KMS-11 (cell line): ENCODE measurements around the gene LPIN3.

ENCODE experiments used
- H2AFZ ChIP-seq: fragments of 200-600 bp; sonication (generic); 2 replicates; pipeline ENCODE4 v1.6.1; 2016; ENCODE audit warnings: antibody characterized with exemption, mixed run types, low read depth
- H3K27ac ChIP-seq: fragments of 200-600 bp; sonication (generic); 2 replicates; pipeline ENCODE4 v1.6.1; 2016; ENCODE audit warnings: mild to moderate bottlenecking, mixed run types
- H3K27me3 ChIP-seq: fragments of 200-600 bp; sonication (generic); 2 replicates; pipeline ENCODE4 v1.6.1; 2017; ENCODE audit warnings: mild to moderate bottlenecking, low read depth, mixed run types, moderate library complexity; ENCODE audit not compliant: insufficient read depth
- H3K36me3 ChIP-seq: fragments of 200-600 bp; sonication (generic); 2 replicates; pipeline ENCODE4 v1.6.1; 2017; ENCODE audit warnings: mild to moderate bottlenecking, mixed run types; ENCODE audit not compliant: insufficient read depth
- H3K4me1 ChIP-seq: fragments of 200-600 bp; sonication (generic); 2 replicates; pipeline ENCODE4 v1.6.1; 2016; ENCODE audit warnings: mild to moderate bottlenecking, low read depth, mixed run types; ENCODE audit not compliant: poor library complexity, severe bottlenecking
- H3K4me2 ChIP-seq: fragments of 200-600 bp; sonication (generic); 2 replicates; pipeline ENCODE4 v1.7.0; 2016; ENCODE audit warnings: mild to moderate bottlenecking, mixed run types
- H3K4me3 ChIP-seq: fragments of 200-600 bp; sonication (generic); IDR thresholded peaks from 2 replicates; pipeline ENCODE4 v1.6.1; 2017; ENCODE audit warnings: low read depth, low read length, mixed read lengths; ENCODE audit not compliant: insufficient read depth
- H3K79me2 ChIP-seq: fragments of 200-600 bp; sonication (generic); 2 replicates; pipeline ENCODE4 v1.6.1; 2016; ENCODE audit warnings: low read depth, mixed run types; ENCODE audit not compliant: insufficient read depth
- H3K9ac ChIP-seq: fragments of 200-600 bp; sonication (generic); 2 replicates; pipeline ENCODE4 v1.6.1; 2016; ENCODE audit warnings: mild to moderate bottlenecking, mixed run types
- H4K20me1 ChIP-seq: fragments of 200-600 bp; sonication (generic); 2 replicates; pipeline ENCODE4 v1.6.1; 2016; ENCODE audit warnings: mild to moderate bottlenecking, mixed run types; ENCODE audit not compliant: insufficient read depth
- CTCF ChIP-seq: fragments of 200-600 bp; sonication (generic); conservative IDR thresholded peaks from 2 replicates; pipeline ENCODE4 v1.6.1; 2017; ENCODE audit warnings: low read depth, mild to moderate bottlenecking, antibody characterized with exemption, low read length, moderate library complexity, mixed read lengths

Gene LPIN3

DNA sequence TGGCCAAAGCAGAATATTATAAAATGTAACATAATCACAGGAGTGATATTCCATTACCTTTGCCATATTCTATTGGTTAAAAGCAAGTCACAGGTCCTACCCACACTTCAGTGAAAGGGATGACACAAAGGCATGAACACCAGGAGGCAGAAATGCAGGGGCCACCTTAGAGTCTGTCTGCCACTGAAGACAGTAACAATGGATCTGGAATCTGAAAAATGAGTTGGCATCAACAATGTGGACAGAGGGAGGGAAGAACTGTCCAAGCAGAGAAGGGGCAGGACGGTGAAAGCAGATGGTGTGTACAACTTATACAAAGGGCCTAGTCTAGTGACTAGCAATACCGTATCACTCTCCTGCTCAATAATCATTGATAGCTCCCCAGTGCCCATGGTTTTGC, 6.6 kb upstream of the LPIN3 start:
- no peaks in the 10 kb centered on the region for H4K20me1 ChIP-seq
- no peak overlapping the region for H3K4me2 ChIP-seq
- H3K4me1 ChIP-seq: no peaks in the 10 kb centered on the region
- TF ChIP-seq CTCF: no peak
- no peaks in the 10 kb centered on the region for H3K79me2 ChIP-seq
- no peak overlapping the region for H3K4me3 ChIP-seq
- H3K27ac ChIP-seq: no peak overlapping the region
- H3K36me3 ChIP-seq: no peaks in the 10 kb centered on the region
- no peak overlapping the region for H3K9ac ChIP-seq
- H3K27me3 ChIP-seq: no peaks in the 10 kb centered on the region; the same call in 1 of the 2 replicates
- no peak overlapping the region for H2AFZ ChIP-seq

DNA sequence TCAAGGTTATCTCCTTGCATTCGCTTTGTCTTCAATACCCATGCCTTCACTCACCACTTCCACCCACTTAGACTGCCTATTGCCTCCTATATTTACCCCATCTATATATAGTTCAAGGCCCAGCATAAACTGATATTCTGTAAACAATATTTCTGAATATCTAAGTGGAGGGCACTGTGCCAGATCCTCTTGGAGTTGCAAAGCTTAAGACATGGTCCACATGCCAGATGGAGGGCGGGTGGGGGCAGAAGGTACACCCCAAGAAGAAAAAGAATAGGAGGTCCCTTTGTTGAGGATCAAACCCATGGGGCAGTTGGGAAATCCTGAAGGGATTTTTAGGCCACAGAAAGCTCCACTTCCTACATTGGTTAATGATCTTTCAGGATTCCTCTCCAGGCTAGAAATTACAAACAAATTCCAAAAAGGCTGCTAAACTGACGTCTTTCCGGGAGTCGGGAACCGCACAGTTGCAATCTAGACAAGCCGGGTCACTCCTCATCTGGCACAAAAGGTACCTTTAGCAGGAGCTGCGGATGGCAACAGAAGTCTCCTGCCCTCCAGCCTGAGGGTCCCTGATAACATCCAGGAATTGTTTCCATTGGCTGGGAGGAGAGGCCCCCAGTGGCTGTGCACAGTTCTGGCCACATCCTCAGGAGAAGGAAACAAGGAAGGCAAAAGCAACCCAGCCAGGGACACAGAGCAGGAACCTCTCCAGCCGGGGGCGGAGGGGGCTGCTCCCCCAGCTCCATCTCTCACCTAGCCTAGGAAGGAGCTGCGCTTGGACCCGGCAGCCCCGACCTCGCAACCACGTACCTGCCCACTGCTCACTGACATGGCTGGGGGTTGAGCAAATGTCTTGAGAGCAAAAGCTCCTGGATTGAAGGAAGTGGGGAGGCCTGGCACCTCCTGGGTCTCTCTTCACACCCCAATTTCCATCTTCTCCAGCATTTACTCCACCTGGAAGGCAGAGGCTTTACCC, 5.9 kb upstream of the LPIN3 start:
- Histone ChIP-seq H3K79me2 (no peaks in the 10 kb centered on the region), H3K27me3 (no peaks in the 10 kb centered on the region; the same call in 1 of the 2 replicates), H3K4me2 (no peak overlapping the region), H3K4me1 (peaks cover 3% of the 10 kb centered on the region), H3K36me3 (no peaks in the 10 kb centered on the region), H3K9ac (no peak overlapping the region), H3K27ac (no peak overlapping the region), H2AFZ (no peak overlapping the region), H4K20me1 (no peaks in the 10 kb centered on the region), H3K4me3 (no peak overlapping the region)
- TF ChIP-seq CTCF: no peak

- Histone ChIP-seq H2AFZ (no peak overlapping the region), H3K79me2 (no peaks in the 10 kb centered on the region), H3K36me3 (no peaks in the 10 kb centered on the region), H3K27ac (no peak overlapping the region), H3K27me3 (no peaks in the 10 kb centered on the region; the same call in 1 of the 2 replicates), H4K20me1 (no peaks in the 10 kb centered on the region), H3K4me2 (no peak overlapping the region), H3K9ac (no peak overlapping the region), H3K4me3 (no peak overlapping the region), H3K4me1 (peaks cover 11% of the 10 kb centered on the region)
- no peak for TF ChIP-seq CTCF
Observed at GRCh38 chr20:41335591-41335990, 5.0 kb upstream of the LPIN3 start.

DNA sequence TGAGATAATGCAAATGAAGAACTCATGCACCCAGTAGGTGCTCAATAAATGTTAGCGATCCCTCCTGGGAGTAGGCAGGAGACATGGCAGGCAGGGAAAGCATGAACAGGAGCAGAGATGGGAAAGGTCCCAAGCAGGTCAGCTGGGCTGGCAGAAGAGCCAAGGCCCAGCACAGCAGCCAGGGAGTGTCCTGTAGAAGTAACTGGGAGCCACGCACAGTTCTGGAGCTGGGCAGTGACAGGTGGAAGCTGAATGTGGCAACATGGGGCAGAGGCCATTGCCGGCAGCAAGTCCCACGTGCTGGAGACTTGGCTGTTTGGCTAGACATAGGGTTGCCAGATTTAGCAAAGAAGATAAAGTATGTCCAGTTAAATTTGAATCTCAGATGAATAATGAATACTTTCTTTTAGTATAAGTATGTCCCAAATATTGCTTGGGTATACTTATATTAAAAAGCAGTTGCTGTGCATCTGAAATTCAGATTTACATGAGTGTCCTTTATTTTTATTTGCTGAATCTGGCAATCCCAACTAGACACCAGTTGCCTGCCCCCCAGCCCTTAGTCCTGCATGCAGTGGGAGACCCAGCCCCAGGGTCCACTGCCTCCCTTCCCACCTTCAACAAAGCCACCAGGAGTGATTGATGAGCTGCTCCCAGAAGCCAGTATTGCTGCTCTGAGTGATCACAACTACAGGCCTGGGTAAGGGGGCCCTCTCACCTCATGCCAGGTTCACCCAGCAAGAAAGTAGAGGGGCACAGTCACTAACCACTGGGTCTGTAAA, 3.7 kb upstream of the LPIN3 start:
- Histone ChIP-seq H3K27me3 (no peaks in the 10 kb centered on the region; the same call in 1 of the 2 replicates), H3K79me2 (no peaks in the 10 kb centered on the region), H3K9ac (no peak overlapping the region), H4K20me1 (no peaks in the 10 kb centered on the region), H2AFZ (no peak overlapping the region), H3K27ac (no peak overlapping the region), H3K4me2 (no peak overlapping the region), H3K36me3 (no peaks in the 10 kb centered on the region), H3K4me3 (no peak overlapping the region), H3K4me1 (peaks cover 11% of the 10 kb centered on the region)
- no peak for TF ChIP-seq CTCF
